Hematopoietic multipotent progenitor cell treated with erythropoietin and hydrocortisone succinate and interleukin-3 and kit ligand, for 4 days (in vitro differentiated cells): ENCODE results near the gene EFTUD2.

Experiments
- DNase-seq: peaks from one replicate; pipeline ENCODE4 v3.0.0-alpha.2; 2015

Gene EFTUD2

GRCh38 chr17:44925731-44926697, 26.8 kb upstream of the EFTUD2 start:
- DNase-seq, result no peak

GRCh38 chr17:44924107-44924544, 24.9 kb upstream of the EFTUD2 start:
- DNase-seq, result no peak

GRCh38 chr17:44922746-44923470, 23.7 kb upstream of the EFTUD2 start:
- peak; percentile 23 for DNase-seq

GRCh38 chr17:44922136-44922535, 22.9 kb upstream of the EFTUD2 start:
- DNase-seq, result no peak

GRCh38 chr17:44921122-44921882, 22.1 kb upstream of the EFTUD2 start:
- DNase-seq, result no peak

GRCh38 chr17:44920565-44920940, 21.3 kb upstream of the EFTUD2 start:
- DNase-seq, result no peak

- peak; percentile 89 for DNase-seq
These were observed 20.8 kb upstream of the EFTUD2 start for GRCh38 chr17:44919885-44920564.

GRCh38 chr17:44919411-44919810, 20.2 kb upstream of the EFTUD2 start:
- DNase-seq, result no peak

- DNase-seq, result no peak
These were observed 18.8 kb upstream of the EFTUD2 start for GRCh38 chr17:44918006-44918405.

- DNase-seq, result no peak
These were observed 18.2 kb upstream of the EFTUD2 start for GRCh38 chr17:44917456-44917855.

GRCh38 chr17:44916781-44917241, 17.6 kb upstream of the EFTUD2 start:
- no peak for DNase-seq

- DNase-seq, result no peak
These were observed 16.9 kb upstream of the EFTUD2 start for GRCh38 chr17:44915862-44916780.

GRCh38 chr17:44915321-44915726, 16.1 kb upstream of the EFTUD2 start, which contains the start of gene GFAP:
Gene GFAP, minus strand, starts transcription at chr17:44915500. Its CDS starts 14 bp downstream, at chr17:44915486.
- DNase-seq, result no peak

GRCh38 chr17:44914698-44915271, 15.5 kb upstream of the EFTUD2 start:
- no peak for DNase-seq

- DNase-seq, result peak; percentile 34
These were observed 14.9 kb upstream of the EFTUD2 start for GRCh38 chr17:44914148-44914547.

GRCh38 chr17:44913676-44914075, 14.4 kb upstream of the EFTUD2 start:
- DNase-seq, result no peak

- no peak for DNase-seq
These were observed 13.7 kb upstream of the EFTUD2 start for GRCh38 chr17:44912763-44913544.

GRCh38 chr17:44911133-44912001, 12.1 kb upstream of the EFTUD2 start:
- peak; percentile 81 for DNase-seq
